DOHH2 (cell line): ENCODE measurements around the gene DAPK2.

Experiments
- H3F3A ChIP-seq: fragments of 200-600 bp; sonication (generic), shearing (Covaris generic); 2 replicates; pipeline ENCODE4 v1.6.0; 2016; ENCODE audit warnings: antibody characterized with exemption, mild to moderate bottlenecking; ENCODE audit not compliant: control insufficient read depth, insufficient read depth
- H3K27ac ChIP-seq: fragments of 200-600 bp; sonication (generic); 2 replicates; pipeline ENCODE4 v1.5.1; 2014; ENCODE audit warnings: low read depth, mild to moderate bottlenecking, low read length, moderate library complexity
- H3K27me3 ChIP-seq: fragments of 200-600 bp; sonication (generic); 2 replicates; pipeline ENCODE4 v1.6.1; 2014; ENCODE audit warnings: mild to moderate bottlenecking, low read length, mixed read lengths; ENCODE audit not compliant: control insufficient read depth
- H3K36me3 ChIP-seq: fragments of 200-600 bp; sonication (generic); 2 replicates; pipeline ENCODE4 v1.6.1; 2014; ENCODE audit warnings: mild to moderate bottlenecking, low read length, moderate library complexity, mixed read lengths; ENCODE audit not compliant: control insufficient read depth
- H3K4me1 ChIP-seq: fragments of 200-600 bp; sonication (generic); 2 replicates; pipeline ENCODE4 v1.6.1; 2014; ENCODE audit warnings: mild to moderate bottlenecking, low read length, mixed read lengths; ENCODE audit not compliant: control insufficient read depth
- H3K4me2 ChIP-seq: fragments of 200-600 bp; sonication (generic); 2 replicates; pipeline ENCODE4 v1.6.0; 2014; ENCODE audit warnings: mild to moderate bottlenecking, low read length, moderate library complexity
- H3K4me3 ChIP-seq: fragments of 200-600 bp; sonication (generic); 2 replicates; pipeline ENCODE4 v1.5.1; 2014; ENCODE audit warnings: mild to moderate bottlenecking, low read length, mixed read lengths
- H3K79me2 ChIP-seq: fragments of 200-600 bp; sonication (generic); 2 replicates; pipeline ENCODE4 v1.6.1; 2014; ENCODE audit warnings: mild to moderate bottlenecking, low read length, mixed read lengths; ENCODE audit not compliant: control insufficient read depth
- H3K9me2 ChIP-seq: fragments of 200-600 bp; sonication (generic); replicated peaks from 2 replicates; pipeline ENCODE4 v1.6.1; 2014; ENCODE audit warnings: mild to moderate bottlenecking, low read length, mixed read lengths; ENCODE audit not compliant: control insufficient read depth
- H3K9me3 ChIP-seq: fragments of 200-600 bp; sonication (generic); 2 replicates; pipeline ENCODE4 v1.6.1; 2014; ENCODE audit warnings: antibody characterized with exemption, low read length, mixed read lengths; ENCODE audit not compliant: control insufficient read depth, insufficient read depth
- H4K20me1 ChIP-seq: fragments of 200-600 bp; sonication (generic); 2 replicates; pipeline ENCODE4 v1.6.0; 2014; ENCODE audit warnings: low read depth, mild to moderate bottlenecking, antibody characterized with exemption, low read length, moderate library complexity; ENCODE audit not compliant: control insufficient read depth, insufficient read depth
- CTCF ChIP-seq: fragments of 200-600 bp; sonication (generic); IDR thresholded peaks from one replicate; pipeline ENCODE4 v1.5.1; 2014; ENCODE audit warnings: antibody characterized with exemption, mild to moderate bottlenecking, low read depth, low read length; ENCODE audit not compliant: poor library complexity, severe bottlenecking
- EZH2phosphoT487 ChIP-seq: fragments of 200-600 bp; sonication (generic); IDR thresholded peaks from 2 replicates; pipeline ENCODE4 v1.6.1; 2017; ENCODE audit warnings: borderline replicate concordance, mild to moderate bottlenecking, antibody characterized with exemption, low read length, moderate library complexity, mixed read lengths

Gene DAPK2

DNA sequence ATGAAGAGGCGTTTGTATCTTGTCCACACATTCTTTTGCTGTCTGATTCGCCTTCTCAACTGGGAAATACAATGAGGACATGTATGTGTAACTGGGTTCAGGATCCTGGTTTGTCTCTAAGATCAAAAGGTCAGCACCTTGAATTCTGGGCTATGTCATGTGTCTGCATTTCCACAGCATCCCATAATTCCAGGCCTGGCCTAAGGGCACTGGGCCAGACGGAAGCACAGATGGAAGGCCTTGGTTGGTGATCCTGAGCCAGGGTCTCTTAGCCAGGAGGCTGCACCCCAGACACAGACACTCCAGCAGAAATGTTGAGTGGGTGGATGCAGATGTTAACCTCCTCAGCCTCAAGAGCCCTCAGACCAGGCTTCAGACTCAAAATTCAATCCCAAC is 188.8 kb downstream of the DAPK2 start:
- Histone ChIP-seq H3K4me1 (no peaks in the 10 kb centered on the region), H3K4me2 (no peak overlapping the region), H3K9me3 (no peaks in the 10 kb centered on the region), H4K20me1 (no peaks in the 10 kb centered on the region), H3K4me3 (no peak overlapping the region), H3K79me2 (no peaks in the 10 kb centered on the region), H3K9me2 (no peaks in the 10 kb centered on the region), H3K36me3 (no peaks in the 10 kb centered on the region), H3K27me3 (no peaks in the 10 kb centered on the region), H3K27ac (no peak overlapping the region), H3F3A (no peaks in the 10 kb centered on the region)
- TF ChIP-seq CTCF (no peak), EZH2phosphoT487 (no peak)
